Ishikawa (cell line): Measurements from ENCODE around the gene COG5.

Experiments used
- CEBPB ChIP-seq: IDR thresholded peaks from 2 replicates; pipeline ENCODE4 v1.6.1; 2012
- CREB1 ChIP-seq: IDR thresholded peaks from 2 replicates; pipeline ENCODE4 v1.6.1; 2012; ENCODE audit warnings: low read depth
- EGR1 ChIP-seq: IDR thresholded peaks from 2 replicates; pipeline ENCODE4 v1.6.1; 2012
- EP300 ChIP-seq: IDR thresholded peaks from 2 replicates; pipeline ENCODE4 v1.6.1; 2012; ENCODE audit warnings: borderline replicate concordance
- FOXM1 ChIP-seq: IDR thresholded peaks from 2 replicates; pipeline ENCODE4 v1.6.1; 2012; ENCODE audit warnings: low read depth, borderline replicate concordance
- MAX ChIP-seq: IDR thresholded peaks from 2 replicates; pipeline ENCODE4 v1.6.1; 2012
- NFIC ChIP-seq: IDR thresholded peaks from 2 replicates; pipeline ENCODE4 v1.6.1; 2012
- RAD21 ChIP-seq: IDR thresholded peaks from 2 replicates; pipeline ENCODE4 v1.6.1; 2012; ENCODE audit warnings: low read depth
- REST ChIP-seq: IDR thresholded peaks from 2 replicates; pipeline ENCODE4 v1.6.1; 2012; ENCODE audit warnings: low read depth, mild to moderate bottlenecking
- TAF1 ChIP-seq: IDR thresholded peaks from 2 replicates; pipeline ENCODE4 v1.6.1; 2012; ENCODE audit warnings: low read depth, mild to moderate bottlenecking
- TCF12 ChIP-seq: IDR thresholded peaks from 2 replicates; pipeline ENCODE4 v1.6.1; 2012; ENCODE audit warnings: low read depth
- TEAD4 ChIP-seq: IDR thresholded peaks from 2 replicates; pipeline ENCODE4 v1.6.1; 2012
- USF1 ChIP-seq: IDR thresholded peaks from 2 replicates; pipeline ENCODE4 v1.6.1; 2012
- YY1 ChIP-seq: IDR thresholded peaks from 2 replicates; pipeline ENCODE4 v1.6.1; 2012; ENCODE audit warnings: low read depth
- ZBTB7A ChIP-seq: IDR thresholded peaks from 2 replicates; pipeline ENCODE4 v1.6.1; 2012; ENCODE audit warnings: low read depth

Gene COG5

GRCh38 chr7:107313355-107313754 is 250.4 kb downstream of the COG5 start:
- TF ChIP-seq TAF1 (no peak), REST (no peak), TCF12 (no peak), RAD21 (no peak), USF1 (no peak), YY1 (no peak), EGR1 (no peak)

GRCh38 chr7:107312418-107312817 is 251.3 kb downstream of the COG5 start:
- TF ChIP-seq REST = no peak
- no peak for TF ChIP-seq RAD21
- TF ChIP-seq CREB1 = no peak
- no peak for TF ChIP-seq EP300
- no peak for TF ChIP-seq ZBTB7A
- TF ChIP-seq TCF12 = no peak
- no peak for TF ChIP-seq TAF1
- TF ChIP-seq CEBPB = no peak
- TF ChIP-seq FOXM1 = no peak
- TF ChIP-seq USF1 = no peak
- TF ChIP-seq NFIC = no peak

GRCh38 chr7:107309296-107309695 is 254.4 kb downstream of the COG5 start:
- TF ChIP-seq EP300 = no peak
- TF ChIP-seq TEAD4 = no peak
- no peak for TF ChIP-seq CREB1
- no peak for TF ChIP-seq FOXM1
- no peak for TF ChIP-seq EGR1
- no peak for TF ChIP-seq TAF1
- no peak for TF ChIP-seq CEBPB
- no peak for TF ChIP-seq NFIC
- TF ChIP-seq REST = no peak
- TF ChIP-seq USF1 = no peak
- TF ChIP-seq MAX = no peak
- no peak for TF ChIP-seq YY1
- no peak for TF ChIP-seq TCF12
- TF ChIP-seq ZBTB7A = no peak
- TF ChIP-seq RAD21 = no peak

- no peak for TF ChIP-seq TEAD4
- TF ChIP-seq TCF12 = no peak
- no peak for TF ChIP-seq MAX
- no peak for TF ChIP-seq NFIC
- no peak for TF ChIP-seq CEBPB
- no peak for TF ChIP-seq REST
- no peak for TF ChIP-seq USF1
- TF ChIP-seq TAF1 = no peak
- no peak for TF ChIP-seq ZBTB7A
- TF ChIP-seq CREB1 = no peak
- TF ChIP-seq RAD21 = no peak
- no peak for TF ChIP-seq YY1
- TF ChIP-seq FOXM1 = no peak
- TF ChIP-seq EGR1 = no peak
- no peak for TF ChIP-seq EP300
Observed at GRCh38 chr7:107304636-107305035, 259.1 kb downstream of the COG5 start.
